Ectodermal cell (in vitro differentiated cells): ENCODE data around the gene NGFR.
A peak's percentile ranks its signal among the peaks of the same experiment; 100 is the strongest.

Experiments used
- H3K27ac ChIP-seq: 2 replicates; pipeline ENCODE4 v1.7.0; 2013; ENCODE audit warnings: mild to moderate bottlenecking, low read depth, low read length; ENCODE audit not compliant: insufficient read depth, poor library complexity, severe bottlenecking
- H3K27me3 ChIP-seq: 2 replicates; pipeline ENCODE4 v1.7.0; 2013; ENCODE audit warnings: mild to moderate bottlenecking, low read length; ENCODE audit not compliant: insufficient read depth, control insufficient read depth, poor library complexity, severe bottlenecking
- H3K36me3 ChIP-seq: one replicate; pipeline ENCODE4 v1.7.0; 2013; ENCODE audit warnings: low read length; ENCODE audit not compliant: control insufficient read depth, insufficient read depth
- H3K4me1 ChIP-seq: one replicate; pipeline ENCODE4 v1.7.0; 2013; ENCODE audit warnings: low read length; ENCODE audit not compliant: control insufficient read depth, insufficient read depth
- H3K4me3 ChIP-seq: 2 replicates; pipeline ENCODE4 v1.7.0; 2013; ENCODE audit warnings: low read depth, low read length, control low read depth; ENCODE audit not compliant: insufficient read depth
- H3K9me3 ChIP-seq: 2 replicates; pipeline ENCODE4 v1.7.0; 2013; ENCODE audit warnings: mild to moderate bottlenecking, low read length, moderate library complexity; ENCODE audit not compliant: control insufficient read depth
- WGBS, 2 experiments: methylation state at CpG; one replicate each; pipeline ENCODE4 v1.1.7; 2013; ENCODE audit warnings: missing lambda C conversion rate in 2 of 2; 5-methylcytosine and 5-hydroxymethylcytosine counted together

Gene NGFR

DNA sequence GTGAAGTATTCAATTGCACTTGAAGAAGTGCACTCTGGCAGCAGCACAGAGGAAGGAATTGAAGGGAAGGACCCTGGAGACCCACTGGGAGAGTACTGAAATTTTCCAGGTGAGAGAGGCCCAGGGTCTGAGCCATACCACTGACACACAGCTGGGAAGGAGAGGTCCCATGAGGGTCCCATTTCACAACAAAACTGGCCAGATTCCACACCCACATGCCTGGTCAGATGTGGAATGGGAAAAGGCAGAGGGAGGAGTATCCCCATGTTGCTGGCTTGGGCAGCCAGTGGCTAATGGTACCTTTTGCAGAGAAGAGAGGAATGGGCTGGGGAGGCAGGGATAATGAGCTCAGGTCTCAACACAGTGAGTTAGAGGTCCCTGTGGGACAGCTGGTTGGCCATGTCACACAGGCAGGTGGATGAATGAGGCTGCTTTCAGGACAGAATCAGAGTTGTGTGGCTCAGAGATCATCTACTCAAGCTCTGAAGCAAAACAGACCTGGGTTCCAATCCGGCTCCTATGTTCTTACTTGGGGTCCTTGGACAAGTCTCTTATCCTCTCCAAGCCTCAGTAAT lies 26.2 kb upstream of the NGFR start:
- WGBS, 2 experiments, result 96% methylated on average over 1 of the region's 1 CpG
- Histone ChIP-seq H3K4me1 (peaks cover 29% of the 10 kb centered on the region), H3K4me3 (no peak overlapping the region), H3K9me3 (no peaks in the 10 kb centered on the region), H3K36me3 (no peaks in the 10 kb centered on the region), H3K27me3 (peaks cover 37% of the 10 kb centered on the region), H3K27ac (no peak overlapping the region)

DNA sequence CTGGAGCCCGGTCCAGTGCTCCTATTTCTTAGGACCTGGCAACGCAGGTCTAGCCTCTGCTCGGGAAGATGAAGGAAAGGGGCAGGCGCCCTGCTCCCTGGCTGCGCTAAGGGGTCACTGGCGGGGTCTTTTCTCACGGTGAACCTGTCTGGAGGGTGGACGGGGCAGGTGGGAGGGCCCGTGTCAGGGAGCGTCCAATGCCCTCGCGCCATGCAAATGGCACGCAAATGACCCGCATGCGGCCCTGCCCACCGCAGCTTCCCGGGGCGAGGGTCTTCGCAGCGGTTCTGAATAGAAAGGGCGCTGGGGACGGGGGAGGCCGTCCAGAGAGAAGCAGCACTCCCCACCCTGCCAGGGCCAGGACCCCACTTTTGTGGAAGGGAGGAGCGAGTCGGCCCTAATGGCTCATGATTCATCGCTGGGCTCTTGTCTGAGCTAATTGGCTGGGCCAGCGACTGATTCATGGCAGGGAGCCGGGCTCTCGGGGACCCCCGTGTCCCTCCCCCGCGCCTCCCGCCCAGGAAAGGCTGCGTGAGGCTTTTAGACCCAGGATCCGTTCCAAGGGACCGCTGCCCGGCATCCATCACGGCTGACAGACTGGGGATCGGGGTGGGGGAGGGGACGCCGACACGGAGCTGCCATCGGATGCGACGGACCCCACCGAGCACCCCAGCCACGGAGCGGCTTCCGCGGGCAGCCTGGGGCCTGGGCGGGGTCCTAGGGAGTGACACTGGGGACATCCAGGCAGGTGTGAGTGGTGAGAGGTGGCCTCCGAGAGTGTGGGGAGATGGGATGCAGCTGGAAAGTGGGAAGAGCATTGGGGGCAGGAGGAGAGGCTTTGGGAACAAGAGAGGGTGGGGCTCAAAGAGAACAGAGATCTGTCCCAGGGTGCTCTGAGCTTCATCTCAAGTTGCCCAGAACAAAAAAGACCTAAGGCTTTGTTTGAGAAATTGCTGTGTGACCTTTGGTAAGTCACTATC lies 25.0 kb upstream of the NGFR start:
- H3K27me3 ChIP-seq, result peaks cover 37% of the 10 kb centered on the region
- no peak overlapping the region for H3K27ac ChIP-seq
- WGBS, 2 experiments, result 24 to 30% methylated on average over 52 of the region's 52 CpGs
- H3K4me3 ChIP-seq, result peak overlapping the region; percentile 22
- no peaks in the 10 kb centered on the region for H3K9me3 ChIP-seq
- H3K36me3 ChIP-seq, result no peaks in the 10 kb centered on the region
- peaks cover 29% of the 10 kb centered on the region for H3K4me1 ChIP-seq

DNA sequence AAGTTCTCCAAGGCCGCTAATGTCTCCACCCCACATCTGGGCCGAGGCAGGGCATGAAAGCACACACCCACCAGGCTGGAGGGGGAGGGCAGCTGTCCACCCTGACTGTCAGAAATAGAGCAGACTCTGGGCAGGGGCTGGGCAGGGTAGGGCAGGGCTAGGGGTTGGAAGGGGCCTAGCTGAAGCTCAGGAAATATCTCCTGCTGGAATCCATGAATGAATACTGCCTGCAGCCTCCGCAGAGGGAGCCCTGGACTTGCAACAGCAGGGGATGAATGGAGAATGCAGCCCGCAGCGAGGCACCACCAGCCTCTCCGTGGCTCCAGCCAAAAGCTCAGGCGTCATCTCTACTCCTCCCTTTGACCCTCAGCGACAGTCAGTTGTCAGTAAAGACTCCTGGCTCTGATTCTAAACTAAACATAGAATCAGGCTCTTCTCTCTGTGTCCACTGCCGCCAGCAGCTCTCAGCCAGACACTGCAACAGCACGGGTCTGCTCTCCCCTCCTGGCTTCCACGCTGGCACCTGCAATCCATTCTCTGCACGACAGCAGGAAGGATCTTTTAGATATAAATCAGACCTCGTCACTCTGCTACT lies 23.9 kb upstream of the NGFR start:
- Histone ChIP-seq H3K4me3 (no peak overlapping the region), H3K27ac (no peak overlapping the region), H3K9me3 (no peaks in the 10 kb centered on the region), H3K36me3 (no peaks in the 10 kb centered on the region), H3K4me1 (peaks cover 29% of the 10 kb centered on the region), H3K27me3 (peaks cover 37% of the 10 kb centered on the region)
- 24 to 26% methylated on average over 13 of the region's 13 CpGs for WGBS, 2 experiments

DNA sequence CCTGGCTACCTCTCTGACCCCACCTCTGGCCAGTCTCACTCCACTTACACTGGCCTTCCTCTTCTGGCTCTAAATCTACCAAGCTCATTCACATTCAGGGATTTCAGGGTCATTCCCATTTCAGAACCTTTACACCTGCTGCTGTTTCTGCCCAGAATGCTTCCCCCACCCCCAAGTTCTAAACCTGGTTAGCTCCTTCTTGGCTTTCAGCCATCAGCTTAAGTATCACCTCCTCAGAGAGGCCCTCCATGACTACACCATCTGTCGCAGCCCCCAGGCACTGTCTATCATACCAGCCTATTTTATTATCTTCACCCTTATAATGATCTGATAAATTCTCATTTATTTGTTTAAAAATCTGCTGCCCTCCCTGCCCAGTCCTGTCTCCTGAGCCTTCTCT lies 23.3 kb upstream of the NGFR start:
- Histone ChIP-seq H3K36me3 (no peaks in the 10 kb centered on the region), H3K4me1 (peaks cover 29% of the 10 kb centered on the region), H3K4me3 (no peak overlapping the region), H3K27me3 (peaks cover 37% of the 10 kb centered on the region), H3K27ac (no peak overlapping the region), H3K9me3 (no peaks in the 10 kb centered on the region)
- 87 to 100% methylated on average over 1 of the region's 1 CpG for WGBS, 2 experiments

DNA sequence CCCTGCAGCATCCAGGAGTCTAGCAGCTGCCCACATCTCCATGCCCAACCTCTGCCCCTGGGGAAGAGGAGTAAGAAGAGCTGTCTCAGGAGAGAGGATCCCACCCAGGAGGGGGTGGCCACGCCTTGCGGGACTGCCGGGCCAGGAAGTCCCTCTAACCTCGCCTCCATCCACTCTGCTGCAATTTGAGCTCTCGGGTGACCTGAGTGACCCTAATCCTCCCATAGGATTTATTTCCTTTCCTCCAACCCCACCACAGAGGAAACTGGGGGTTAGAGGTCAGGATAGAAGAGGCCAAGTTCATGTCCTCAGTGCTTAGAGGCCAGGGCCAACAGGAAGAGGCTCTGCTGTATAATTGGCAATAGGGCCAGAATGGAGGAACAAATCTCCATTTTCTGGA lies 22.6 kb upstream of the NGFR start:
- H3K27ac ChIP-seq, result no peak overlapping the region
- H3K27me3 ChIP-seq, result peaks cover 37% of the 10 kb centered on the region
- 81 to 82% methylated on average over 5 of the region's 5 CpGs for WGBS, 2 experiments
- no peaks in the 10 kb centered on the region for H3K36me3 ChIP-seq
- H3K4me3 ChIP-seq, result no peak overlapping the region
- H3K4me1 ChIP-seq, result peaks cover 29% of the 10 kb centered on the region
- no peaks in the 10 kb centered on the region for H3K9me3 ChIP-seq

DNA sequence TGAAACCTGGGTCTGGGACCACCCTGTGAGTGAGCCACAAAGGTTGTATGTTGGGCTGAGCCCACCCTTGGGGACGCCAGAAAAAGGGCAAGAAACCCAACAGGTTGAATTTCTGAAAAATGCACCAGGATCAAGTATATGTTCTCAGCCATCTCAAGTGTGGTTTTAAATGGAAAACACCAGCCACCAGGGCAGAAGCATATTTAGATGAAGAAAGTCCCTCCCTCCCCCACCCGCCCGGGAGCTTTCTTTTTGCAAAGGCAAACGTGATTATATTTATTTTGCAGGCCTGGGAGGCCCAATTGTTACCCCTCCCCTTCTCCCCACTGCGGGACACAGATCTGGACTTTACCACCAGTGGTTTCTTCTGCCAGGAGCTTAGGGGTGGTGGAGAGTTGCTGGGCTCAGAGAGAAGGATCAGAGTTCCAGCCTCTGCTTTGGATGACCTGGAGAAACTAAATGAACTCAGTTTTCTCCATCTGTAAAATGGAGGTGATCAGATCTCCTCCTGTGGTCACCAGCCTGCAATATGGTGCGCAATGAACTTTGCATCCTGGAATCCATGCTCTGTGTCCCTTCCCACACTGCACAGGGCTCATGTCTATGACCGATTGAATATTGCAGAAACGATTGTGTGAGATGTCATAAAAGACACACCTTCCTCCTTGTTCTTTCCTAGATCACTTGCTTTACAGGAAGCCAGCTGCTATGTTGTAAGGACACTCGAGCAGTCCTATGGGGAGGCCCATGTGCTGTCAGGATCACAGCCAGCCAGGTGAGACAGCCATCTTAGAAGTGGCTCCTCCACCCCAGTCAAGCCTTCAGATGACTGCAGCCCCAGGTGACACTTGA lies 21.0 kb upstream of the NGFR start:
- H3K27me3 ChIP-seq, result peaks cover 25% of the 10 kb centered on the region
- WGBS, 2 experiments, result 86 to 92% methylated on average over 8 to 9 of the region's 9 CpGs
- peaks cover 29% of the 10 kb centered on the region for H3K4me1 ChIP-seq

DNA sequence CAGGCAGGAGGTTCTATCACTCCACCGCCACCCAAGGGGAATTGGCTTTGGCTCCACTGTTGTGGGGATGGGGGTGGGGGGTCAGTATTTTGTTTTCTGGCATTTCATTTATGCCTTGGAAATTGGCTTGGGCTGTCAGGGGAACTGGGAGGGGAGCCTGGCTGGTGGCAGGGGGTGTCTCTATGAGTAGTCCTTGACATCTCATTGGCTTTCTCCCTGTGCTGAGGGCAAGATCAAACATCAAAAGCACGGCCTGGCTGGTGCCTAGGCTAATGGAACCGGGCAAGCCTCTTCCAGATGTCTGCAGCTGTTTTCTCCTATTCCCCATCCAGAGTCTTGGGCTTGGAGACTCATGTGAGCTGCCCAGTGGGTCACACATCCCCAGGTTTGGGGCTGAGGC lies 17.4 kb upstream of the NGFR start:
- H3K36me3 ChIP-seq, result no peaks in the 10 kb centered on the region

More for the DNA sequence above, 21.0 kb upstream of the NGFR start:
- no peaks in the 10 kb centered on the region for H3K36me3 ChIP-seq
- no peaks in the 10 kb centered on the region for H3K9me3 ChIP-seq
- no peak overlapping the region for H3K27ac ChIP-seq
- H3K4me3 ChIP-seq, result no peak overlapping the region

DNA sequence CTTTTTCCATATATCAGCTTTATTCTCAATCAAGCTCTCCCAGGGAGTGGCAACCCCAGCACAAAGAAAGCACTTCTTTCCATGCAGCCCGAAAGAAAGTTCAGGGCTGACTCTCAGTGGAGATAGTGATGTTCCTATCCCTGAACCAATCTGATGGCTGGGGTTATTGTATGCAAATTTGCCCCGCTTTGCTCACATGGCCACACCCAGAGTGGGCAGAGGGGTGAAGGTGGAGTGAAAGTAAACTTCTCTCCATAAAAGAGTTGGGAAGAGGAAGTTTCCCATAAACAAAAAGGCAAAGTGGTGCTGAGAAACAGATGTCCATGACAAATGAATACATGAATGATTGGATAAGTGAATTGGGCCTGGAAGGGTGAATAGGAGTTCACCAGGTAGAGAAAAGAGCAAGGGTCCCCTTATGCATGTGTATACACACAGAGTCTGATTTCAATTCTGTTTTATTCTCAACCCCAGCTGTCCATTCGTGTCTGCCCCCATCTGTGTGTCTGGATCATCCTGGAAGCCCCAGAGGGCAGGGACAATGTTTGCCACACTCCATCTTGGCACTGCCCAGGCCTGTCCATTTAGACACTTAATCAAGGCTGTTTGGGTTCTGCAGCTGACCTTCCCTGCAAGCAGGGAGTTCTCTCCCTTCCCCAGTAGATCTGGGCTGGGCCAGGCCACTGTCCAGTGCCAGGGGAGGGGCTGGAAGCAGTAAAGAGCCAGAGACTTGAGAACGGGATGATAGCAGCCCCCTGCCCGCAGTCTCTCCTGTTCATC lies 14.1 kb upstream of the NGFR start:
- H3K4me1 ChIP-seq, result peaks cover 14% of the 10 kb centered on the region
- 86 to 87% methylated on average over 5 of the region's 5 CpGs for WGBS, 2 experiments
- H3K36me3 ChIP-seq, result no peaks in the 10 kb centered on the region
- H3K27me3 ChIP-seq, result peaks cover 8% of the 10 kb centered on the region
- H3K9me3 ChIP-seq, result no peaks in the 10 kb centered on the region
- H3K4me3 ChIP-seq, result no peak overlapping the region
- H3K27ac ChIP-seq, result no peak overlapping the region

More for the DNA sequence above, 17.4 kb upstream of the NGFR start:
- Histone ChIP-seq H3K27ac (no peak overlapping the region), H3K4me3 (no peak overlapping the region), H3K9me3 (no peaks in the 10 kb centered on the region), H3K4me1 (peaks cover 12% of the 10 kb centered on the region), H3K27me3 (peaks cover 9% of the 10 kb centered on the region)
- 80 to 87% methylated on average over 3 of the region's 3 CpGs for WGBS, 2 experiments

DNA sequence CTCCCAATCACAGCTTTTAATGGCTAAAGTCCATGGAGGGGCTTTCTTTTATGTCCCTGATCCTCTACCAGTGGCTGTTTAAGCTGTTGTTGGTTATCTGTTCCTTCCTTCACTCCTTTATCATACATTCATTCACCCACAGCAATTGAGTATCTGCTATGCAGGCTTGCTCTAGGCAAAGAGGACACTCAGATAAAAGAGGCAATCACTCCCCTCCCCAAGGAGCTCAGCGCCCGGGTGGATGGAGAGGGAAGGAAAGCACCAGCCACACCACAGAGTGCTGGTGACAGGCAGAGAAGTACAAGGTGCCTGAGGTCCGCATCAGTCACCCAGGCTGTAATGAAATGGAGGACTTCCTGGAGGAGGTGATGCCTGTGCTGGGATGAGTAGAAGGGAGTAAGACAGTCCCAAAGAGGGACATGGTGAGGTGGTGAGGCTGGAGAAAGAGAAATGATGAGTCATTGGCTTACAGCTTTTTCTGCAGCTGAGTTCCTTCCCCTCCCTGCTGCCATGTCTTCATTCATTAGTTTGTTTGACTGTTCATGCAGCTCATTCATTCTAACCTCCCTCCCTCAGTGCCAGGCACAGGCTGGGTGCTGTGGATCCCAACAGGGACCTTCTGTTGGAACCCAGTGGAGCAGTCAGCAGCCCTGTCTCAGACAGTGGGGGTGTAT lies 12.8 kb upstream of the NGFR start:
- H3K36me3 ChIP-seq, result no peaks in the 10 kb centered on the region
- H3K4me1 ChIP-seq, result peaks cover 27% of the 10 kb centered on the region
- no peak overlapping the region for H3K4me3 ChIP-seq
- H3K27ac ChIP-seq, result no peak overlapping the region
- WGBS, 2 experiments, result 82 to 83% methylated on average over 3 of the region's 3 CpGs
- peaks cover 8% of the 10 kb centered on the region for H3K27me3 ChIP-seq
- no peaks in the 10 kb centered on the region for H3K9me3 ChIP-seq
